OCI-LY3 (cell line): ENCODE measurements around the gene SPP2.

Experiments used
- H2AFZ ChIP-seq: fragments of 200-600, 300-600 bp; shearing (Covaris generic); 2 replicates; pipeline ENCODE4 v1.6.0; 2014; ENCODE audit warnings: antibody characterized with exemption, low read depth, low read length
- H3K27ac ChIP-seq: fragments of 200-600, 300-600 bp; sonication (generic); 2 replicates; pipeline ENCODE4 v1.5.1; 2014; ENCODE audit warnings: mild to moderate bottlenecking, low read length, moderate library complexity, mixed read lengths
- H3K27me3 ChIP-seq: fragments of 200-600, 300-600 bp; sonication (generic); 2 replicates; pipeline ENCODE4 v1.6.1; 2014; ENCODE audit warnings: low read depth, low read length, mixed read lengths
- H3K36me3 ChIP-seq: fragments of 200-600, 300-600 bp; sonication (generic); replicated peaks from 2 replicates; pipeline ENCODE3; 2014; ENCODE audit warnings: low read depth, low read length, mixed read lengths
- H3K4me1 ChIP-seq: fragments of 300-600, 200-600 bp; sonication (generic); 2 replicates; pipeline ENCODE4 v1.6.1; 2014; ENCODE audit warnings: low read length, mixed read lengths
- H3K4me2 ChIP-seq: fragments of 200-600, 300-600 bp; sonication (generic); 2 replicates; pipeline ENCODE4 v1.6.1; 2014; ENCODE audit warnings: low read length, mixed read lengths
- H3K4me3 ChIP-seq: fragments of 300-600, 200-600 bp; sonication (generic); 2 replicates; pipeline ENCODE4 v1.5.1; 2014; ENCODE audit warnings: antibody characterized with exemption, mild to moderate bottlenecking, low read length, moderate library complexity
- H3K79me2 ChIP-seq: fragments of 300-600, 200-600 bp; shearing (Covaris generic); 2 replicates; pipeline ENCODE4 v1.6.1; 2014; ENCODE audit warnings: mild to moderate bottlenecking, low read length, mixed read lengths
- H3K9ac ChIP-seq: fragments of 300-600, 200-600 bp; shearing (Covaris generic); 2 replicates; pipeline ENCODE4 v1.6.0; 2014; ENCODE audit warnings: mild to moderate bottlenecking, low read length, moderate library complexity
- H3K9me3 ChIP-seq: fragments of 200-600, 300-600 bp; shearing (Covaris generic); 2 replicates; pipeline ENCODE4 v1.6.1; 2014; ENCODE audit warnings: low read length, mixed read lengths; ENCODE audit not compliant: insufficient read depth
- H4K20me1 ChIP-seq: fragments of 200-600, 300-600 bp; sonication (generic); 2 replicates; pipeline ENCODE4 v1.6.1; 2016; ENCODE audit warnings: low read length, mixed read lengths; ENCODE audit not compliant: insufficient read depth
- CTCF ChIP-seq: fragments of 200-600, 300-600 bp; sonication (generic); IDR thresholded peaks from 2 replicates; pipeline ENCODE4 v1.5.1; 2014; ENCODE audit warnings: antibody characterized with exemption, low read length, low read depth
- EZH2phosphoT487 ChIP-seq: fragments of 200-600 bp; shearing (Covaris generic); IDR thresholded peaks from 2 replicates; pipeline ENCODE4 v1.6.1; 2018; ENCODE audit warnings: antibody characterized with exemption, mixed run types, low read depth

SPP2 gene

GRCh38 chr2:234111523-234111922, 61.0 kb downstream of the SPP2 start:
- H3K4me1 ChIP-seq: no peaks in the 10 kb centered on the region
- H3K27me3 ChIP-seq: peaks cover 4% of the 10 kb centered on the region; the same call in 1 of the 2 replicates
- no peak overlapping the region for H3K9ac ChIP-seq
- H2AFZ ChIP-seq: no peak overlapping the region
- H3K4me2 ChIP-seq: no peak overlapping the region
- no peak overlapping the region for H3K27ac ChIP-seq
- no peaks in the 10 kb centered on the region for H3K79me2 ChIP-seq
- no peaks in the 10 kb centered on the region for H4K20me1 ChIP-seq
- no peak for TF ChIP-seq CTCF
- TF ChIP-seq EZH2phosphoT487: no peak
- H3K4me3 ChIP-seq: no peak overlapping the region
- no peaks in the 10 kb centered on the region for H3K36me3 ChIP-seq
- no peaks in the 10 kb centered on the region for H3K9me3 ChIP-seq

GRCh38 chr2:234116010-234116409, 65.5 kb downstream of the SPP2 start:
- H4K20me1 ChIP-seq: no peaks in the 10 kb centered on the region
- no peak overlapping the region for H3K4me3 ChIP-seq
- H3K9ac ChIP-seq: no peak overlapping the region
- H3K27ac ChIP-seq: no peak overlapping the region
- no peaks in the 10 kb centered on the region for H3K79me2 ChIP-seq
- H3K27me3 ChIP-seq: peaks cover 4% of the 10 kb centered on the region; the same call in 1 of the 2 replicates
- no peaks in the 10 kb centered on the region for H3K4me1 ChIP-seq
- H3K4me2 ChIP-seq: no peak overlapping the region
- H3K36me3 ChIP-seq: no peaks in the 10 kb centered on the region
- no peak overlapping the region for H2AFZ ChIP-seq
- no peak for TF ChIP-seq CTCF
- TF ChIP-seq EZH2phosphoT487: no peak
- no peaks in the 10 kb centered on the region for H3K9me3 ChIP-seq

- TF ChIP-seq EZH2phosphoT487 (no peak), CTCF (no peak)
- Histone ChIP-seq H3K36me3 (no peaks in the 10 kb centered on the region), H3K27ac (no peak overlapping the region), H3K9me3 (no peaks in the 10 kb centered on the region), H3K4me2 (no peak overlapping the region), H3K9ac (no peak overlapping the region), H3K27me3 (no peaks in the 10 kb centered on the region), H2AFZ (no peak overlapping the region), H3K4me3 (no peak overlapping the region), H3K4me1 (no peaks in the 10 kb centered on the region), H4K20me1 (no peaks in the 10 kb centered on the region), H3K79me2 (no peaks in the 10 kb centered on the region)
These were observed 71.5 kb downstream of the SPP2 start for GRCh38 chr2:234121999-234122398.

- no peaks in the 10 kb centered on the region for H3K36me3 ChIP-seq
- no peak overlapping the region for H3K27ac ChIP-seq
- no peak overlapping the region for H3K4me2 ChIP-seq
- H4K20me1 ChIP-seq: no peaks in the 10 kb centered on the region
- H3K9ac ChIP-seq: no peak overlapping the region
- TF ChIP-seq EZH2phosphoT487: no peak
- no peak for TF ChIP-seq CTCF
- H3K9me3 ChIP-seq: no peaks in the 10 kb centered on the region
- H3K79me2 ChIP-seq: no peaks in the 10 kb centered on the region
- no peak overlapping the region for H2AFZ ChIP-seq
- no peak overlapping the region for H3K4me3 ChIP-seq
- no peaks in the 10 kb centered on the region for H3K27me3 ChIP-seq
- H3K4me1 ChIP-seq: no peaks in the 10 kb centered on the region
These were observed 75.1 kb downstream of the SPP2 start for GRCh38 chr2:234125451-234126145.
